ENCODE results near the gene MECR. TPM values are rescaled to one million over a fixed set of nuclear protein-coding genes. Genes with fewer than 3 reads are reported as not detected.

MECR gene
- total and polyA plus RNA-seq, 5 donors from 2014 or later: 10.1 to 16.3 (median 12.6) TPM

- peaks cover 0 to 4% (median 1%) of the 10 kb centered on the region in 4 donors for H3K4me1 Mint-ChIP-seq
Observed at GRCh38 chr1:29221296-29221695, 9.4 kb downstream of the MECR start.

GRCh38 chr1:29218223-29218622 lies 12.5 kb downstream of the MECR start:
- H3K27ac ChIP-seq (ENCODE audit: insufficient read depth, low read length, poor library complexity, severe bottlenecking): no peak overlapping the region
- H3K36me3 ChIP-seq (ENCODE audit: control insufficient read depth, insufficient read depth, low read length): peaks cover 2% of the 10 kb centered on the region
- H3K27ac Mint-ChIP-seq: no peak overlapping the region
- no peaks in the 10 kb centered on the region for H3K27me3 Mint-ChIP-seq
- H3K27me3 ChIP-seq (ENCODE audit: control insufficient read depth, insufficient read depth, low read length): no peaks in the 10 kb centered on the region
- H3K4me3 ChIP-seq (ENCODE audit: low read depth, low read length): no peak overlapping the region
- H3K9me3 Mint-ChIP-seq: no peaks in the 10 kb centered on the region
- no peak for DNase-seq
- H3K4me1 ChIP-seq (ENCODE audit: control insufficient read depth, insufficient read depth, low read length, poor library complexity, severe bottlenecking): no peaks in the 10 kb centered on the region
- H3K4me1 Mint-ChIP-seq: peaks cover 0 to 2% (median under 1%) of the 10 kb centered on the region in 4 donors
- no peaks in the 10 kb centered on the region for H3K9me3 ChIP-seq (ENCODE audit: control insufficient read depth in 2 of 2, low read length in 2 of 2)
- no peak overlapping the region for H3K4me3 Mint-ChIP-seq
- no peak for ATAC-seq (ENCODE audit: low read depth in 2 of 2)
- H3K36me3 Mint-ChIP-seq: peaks cover 19% of the 10 kb centered on the region

More at GRCh38 chr1:29221296-29221695, 9.4 kb downstream of the MECR start:
- no peaks in the 10 kb centered on the region for H3K9me3 ChIP-seq (ENCODE audit: control insufficient read depth in 2 of 2, low read length in 2 of 2)
- H3K36me3 ChIP-seq (ENCODE audit: control insufficient read depth, insufficient read depth, low read length): peaks cover 2% of the 10 kb centered on the region
- H3K9me3 Mint-ChIP-seq: no peaks in the 10 kb centered on the region
- H3K27me3 ChIP-seq (ENCODE audit: control insufficient read depth, insufficient read depth, low read length): no peaks in the 10 kb centered on the region
- H3K4me3 Mint-ChIP-seq: no peak overlapping the region
- no peak overlapping the region for H3K27ac ChIP-seq (ENCODE audit: insufficient read depth, low read length, poor library complexity, severe bottlenecking)
- no peaks in the 10 kb centered on the region for H3K27me3 Mint-ChIP-seq
- no peaks in the 10 kb centered on the region for H3K4me1 ChIP-seq (ENCODE audit: control insufficient read depth, insufficient read depth, low read length, poor library complexity, severe bottlenecking)
- DNase-seq (no peak), ATAC-seq (ENCODE audit: low read depth in 2 of 2) (no peak)
- H3K4me3 ChIP-seq (ENCODE audit: low read depth, low read length): no peak overlapping the region
- peak overlapping the region; percentile 27 to 84 (median 48) for H3K27ac Mint-ChIP-seq
- H3K36me3 Mint-ChIP-seq: peaks cover 15% of the 10 kb centered on the region

- Histone ChIP-seq H3K27me3 (ENCODE audit: control insufficient read depth, insufficient read depth, low read length) (no peaks in the 10 kb centered on the region), H3K36me3 (ENCODE audit: control insufficient read depth, insufficient read depth, low read length) (peaks cover 7% of the 10 kb centered on the region), H3K4me3 (ENCODE audit: low read depth, low read length) (no peak overlapping the region), H3K4me1 (ENCODE audit: control insufficient read depth, insufficient read depth, low read length, poor library complexity, severe bottlenecking) (no peaks in the 10 kb centered on the region), H3K9me3 (ENCODE audit: control insufficient read depth in 2 of 2, low read length in 2 of 2) (no peaks in the 10 kb centered on the region), H3K27ac (ENCODE audit: insufficient read depth, low read length, poor library complexity, severe bottlenecking) (no peak overlapping the region)
- Mint-ChIP-seq H3K27me3 (no peaks in the 10 kb centered on the region), H3K9me3 (no peaks in the 10 kb centered on the region), H3K4me1 (peaks cover 0 to 2% (median under 1%) of the 10 kb centered on the region in 4 donors), H3K27ac (peak overlapping the region in 1 of 3 donors; percentile 3), H3K36me3 (peaks cover 19% of the 10 kb centered on the region), H3K4me3 (no peak overlapping the region)
- ATAC-seq (ENCODE audit: low read depth in 2 of 2): no peak
- no peak for DNase-seq
Observed at GRCh38 chr1:29217633-29218032, 13.1 kb downstream of the MECR start.

GRCh38 chr1:29213055-29213454 lies 17.7 kb downstream of the MECR start:
- Mint-ChIP-seq H3K4me1 (peaks cover 0 to 5% (median under 1%) of the 10 kb centered on the region in 4 donors), H3K4me3 (no peak overlapping the region), H3K27ac (no peak overlapping the region), H3K27me3 (no peaks in the 10 kb centered on the region), H3K9me3 (no peaks in the 10 kb centered on the region), H3K36me3 (peaks cover 27% of the 10 kb centered on the region)
- no peaks in the 10 kb centered on the region for H3K9me3 ChIP-seq (ENCODE audit: control insufficient read depth in 2 of 2, low read length in 2 of 2)
- DNase-seq: no peak
- H3K4me1 ChIP-seq (ENCODE audit: control insufficient read depth, insufficient read depth, low read length, poor library complexity, severe bottlenecking): no peaks in the 10 kb centered on the region
- no peak overlapping the region for H3K27ac ChIP-seq (ENCODE audit: insufficient read depth, low read length, poor library complexity, severe bottlenecking)
- H3K4me3 ChIP-seq (ENCODE audit: low read depth, low read length): no peak overlapping the region
- no peaks in the 10 kb centered on the region for H3K27me3 ChIP-seq (ENCODE audit: control insufficient read depth, insufficient read depth, low read length)
- peaks cover 12% of the 10 kb centered on the region for H3K36me3 ChIP-seq (ENCODE audit: control insufficient read depth, insufficient read depth, low read length)
- no peak for ATAC-seq (ENCODE audit: low read depth in 2 of 2)

- Mint-ChIP-seq H3K4me1 (peaks cover 0 to 5% (median 0%) of the 10 kb centered on the region in 4 donors), H3K4me3 (no peak overlapping the region), H3K9me3 (no peaks in the 10 kb centered on the region), H3K27ac (peak overlapping the region in 1 of 3 donors; percentile 46), H3K27me3 (no peaks in the 10 kb centered on the region), H3K36me3 (peaks cover 28% of the 10 kb centered on the region)
- Histone ChIP-seq H3K27me3 (ENCODE audit: control insufficient read depth, insufficient read depth, low read length) (no peaks in the 10 kb centered on the region), H3K4me1 (ENCODE audit: control insufficient read depth, insufficient read depth, low read length, poor library complexity, severe bottlenecking) (no peaks in the 10 kb centered on the region), H3K9me3 (ENCODE audit: control insufficient read depth in 2 of 2, low read length in 2 of 2) (no peaks in the 10 kb centered on the region), H3K36me3 (ENCODE audit: control insufficient read depth, insufficient read depth, low read length) (peaks cover 12% of the 10 kb centered on the region), H3K27ac (ENCODE audit: insufficient read depth, low read length, poor library complexity, severe bottlenecking) (no peak overlapping the region), H3K4me3 (ENCODE audit: low read depth, low read length) (no peak overlapping the region)
- DNase-seq (no peak), ATAC-seq (ENCODE audit: low read depth in 2 of 2) (no peak)
Observed at GRCh38 chr1:29211086-29212030, 19.4 kb downstream of the MECR start.

GRCh38 chr1:29210278-29211085 lies 20.3 kb downstream of the MECR start:
- H3K4me1 ChIP-seq (ENCODE audit: control insufficient read depth, insufficient read depth, low read length, poor library complexity, severe bottlenecking): no peaks in the 10 kb centered on the region
- Mint-ChIP-seq H3K9me3 (no peaks in the 10 kb centered on the region), H3K27me3 (no peaks in the 10 kb centered on the region), H3K27ac (no peak overlapping the region), H3K36me3 (peaks cover 36% of the 10 kb centered on the region), H3K4me3 (no peak overlapping the region), H3K4me1 (peaks cover 0 to 5% (median 0%) of the 10 kb centered on the region in 4 donors)
- H3K4me3 ChIP-seq (ENCODE audit: low read depth, low read length): no peak overlapping the region
- H3K27ac ChIP-seq (ENCODE audit: insufficient read depth, low read length, poor library complexity, severe bottlenecking): no peak overlapping the region
- no peak for DNase-seq
- peaks cover 12% of the 10 kb centered on the region for H3K36me3 ChIP-seq (ENCODE audit: control insufficient read depth, insufficient read depth, low read length)
- ATAC-seq (ENCODE audit: low read depth in 2 of 2): no peak
- H3K27me3 ChIP-seq (ENCODE audit: control insufficient read depth, insufficient read depth, low read length): no peaks in the 10 kb centered on the region
- no peaks in the 10 kb centered on the region for H3K9me3 ChIP-seq (ENCODE audit: control insufficient read depth in 2 of 2, low read length in 2 of 2)

GRCh38 chr1:29209173-29209572 lies 21.6 kb downstream of the MECR start:
- Histone ChIP-seq H3K27me3 (ENCODE audit: control insufficient read depth, insufficient read depth, low read length) (no peaks in the 10 kb centered on the region), H3K27ac (ENCODE audit: insufficient read depth, low read length, poor library complexity, severe bottlenecking) (no peak overlapping the region), H3K4me3 (ENCODE audit: low read depth, low read length) (no peak overlapping the region), H3K4me1 (ENCODE audit: control insufficient read depth, insufficient read depth, low read length, poor library complexity, severe bottlenecking) (no peaks in the 10 kb centered on the region), H3K9me3 (ENCODE audit: control insufficient read depth in 2 of 2, low read length in 2 of 2) (no peaks in the 10 kb centered on the region), H3K36me3 (ENCODE audit: control insufficient read depth, insufficient read depth, low read length) (peaks cover 16% of the 10 kb centered on the region)
- Mint-ChIP-seq H3K4me1 (peaks cover 0 to 5% (median 0%) of the 10 kb centered on the region in 4 donors), H3K27ac (peak overlapping the region in 2 of 3 donors; percentile 17 to 73), H3K36me3 (peaks cover 36% of the 10 kb centered on the region), H3K9me3 (no peaks in the 10 kb centered on the region), H3K27me3 (no peaks in the 10 kb centered on the region), H3K4me3 (no peak overlapping the region)
- no peak for DNase-seq
- no peak for ATAC-seq (ENCODE audit: low read depth in 2 of 2)

Measured in CD4-positive, CD25-positive, alpha-beta regulatory T cell (primary cell).